ENCODE data around the gene FCGR1A.
"Not testable (repeated sequence)": the region's sequence is repeated elsewhere in the genome, so short reads cannot be mapped to it uniquely, and the experiment has no call there.

- TF ChIP-seq POLR2A, CTCF (IDR thresholded peaks at IDR 0.05): not testable (repeated sequence)
These were observed 42.3 kb upstream of the FCGR1A start for GRCh38 chr1:149740148-149740581.
